H1 (cell line): ENCODE measurements around the gene PPP1R7. TPM values are rescaled to one million over a fixed set of nuclear protein-coding genes. Genes with fewer than 3 reads are reported as not detected.

ENCODE experiments used
- CTCF ChIA-PET: fragments of 300-600 bp; sonication (Branson Sonifier 250); formaldehyde crosslinking; loops from one replicate; lab custom pipeline; 2021; ENCODE audit not compliant: partially characterized antibody; lab: Charles Lee
- POLR2A ChIA-PET: fragments of 300-600 bp; sonication (Branson Sonifier 250); formaldehyde crosslinking; loops from one replicate; lab custom pipeline; 2021; ENCODE audit warnings: inconsistent platforms; ENCODE audit not compliant: partially characterized antibody; lab: Charles Lee
- DNase-seq, 2 experiments: peaks; one replicate each; pipeline versions ENCODE4 v3.0.0 to v3.0.0-alpha.2; 2010 to 2022; ENCODE audit warnings: low spot score in 2 of 2, low read depth in 1 of 2, mixed read lengths in 1 of 2
- FAIRE-seq: peaks from 2 replicates; lab custom pipeline; 2011; peaks lifted over from hg19 to GRCh38; lab: Jason Lieb, UNC
- H2AFZ ChIP-seq: 2 replicates; pipeline ENCODE4 v1.8.1; 2012; ENCODE audit warnings: low read length, inconsistent platforms
- H2AK5ac ChIP-seq: 2 replicates; pipeline ENCODE4 v1.6.1; 2013; ENCODE audit warnings: low read depth, low read length
- H2BK120ac ChIP-seq: replicated peaks from 2 replicates; pipeline ENCODE3; 2013; ENCODE audit warnings: low read depth, low read length, inconsistent platforms
- H2BK12ac ChIP-seq: 2 replicates; pipeline ENCODE4 v1.6.1; 2013; ENCODE audit warnings: low read depth, low read length
- H2BK15ac ChIP-seq: 2 replicates; pipeline ENCODE4 v1.6.1; 2013; ENCODE audit warnings: low read length
- H2BK20ac ChIP-seq: 2 replicates; pipeline ENCODE4 v1.6.1; 2013; ENCODE audit warnings: low read length
- H2BK5ac ChIP-seq: 2 replicates; pipeline ENCODE4 v1.6.1; 2013; ENCODE audit warnings: low read depth, low read length
- H3K14ac ChIP-seq: 2 replicates; pipeline ENCODE4 v1.6.1; 2013; ENCODE audit warnings: inconsistent platforms; ENCODE audit not compliant: insufficient read length
- H3K18ac ChIP-seq: 2 replicates; pipeline ENCODE4 v1.6.1; 2013; ENCODE audit warnings: low read length; ENCODE audit errors: extremely low read depth
- H3K23ac ChIP-seq: 2 replicates; pipeline ENCODE4 v1.6.1; 2013; ENCODE audit warnings: inconsistent platforms; ENCODE audit not compliant: insufficient read length
- H3K23me2 ChIP-seq: 2 replicates; pipeline ENCODE4 v1.6.1; 2013; ENCODE audit warnings: low read depth, low read length
- H3K27ac ChIP-seq: 2 replicates; pipeline ENCODE4 v1.6.1; 2011; ENCODE audit warnings: low read depth, low read length, inconsistent platforms
- H3K27me3 ChIP-seq, 4 experiments: replicated peaks in 1 of 4; 1 replicate in 1 of 4; 2 replicates in 3 of 4; pipeline versions ENCODE4 v1.6.1 to v1.8.1; 2011 to 2013; ENCODE audit warnings: low read length in 3 of 4, mild to moderate bottlenecking in 3 of 4, inconsistent platforms in 2 of 4, mixed read lengths in 2 of 4, moderate library complexity in 1 of 4; ENCODE audit not compliant: control insufficient read depth in 3 of 4, insufficient read depth in 3 of 4; ENCODE audit errors: extremely low read depth in 1 of 4
- H3K36me3 ChIP-seq, 4 experiments: 2 replicates each; pipeline versions ENCODE4 v1.6.1 to v1.8.1; 2011 to 2013; ENCODE audit warnings: mild to moderate bottlenecking in 4 of 4, low read length in 3 of 4, moderate library complexity in 2 of 4, control low read depth in 1 of 4, inconsistent platforms in 1 of 4; ENCODE audit not compliant: insufficient read depth in 4 of 4, control insufficient read depth in 2 of 4
- H3K4ac ChIP-seq: replicated peaks from 2 replicates; pipeline ENCODE3; 2013; ENCODE audit warnings: low read length, low read depth, mixed read lengths, inconsistent platforms; ENCODE audit not compliant: insufficient read length
- H3K4me1 ChIP-seq, 4 experiments: replicated peaks in 1 of 4; 1 replicate in 1 of 4; 2 replicates in 3 of 4; pipeline versions ENCODE4 v1.6.1 to v1.8.1; 2011 to 2013; ENCODE audit warnings: low read length in 3 of 4, inconsistent platforms in 2 of 4, mixed read lengths in 1 of 4; ENCODE audit not compliant: insufficient read depth in 4 of 4, control insufficient read depth in 3 of 4
- H3K4me2 ChIP-seq, 2 experiments: 2 replicates each; pipeline versions ENCODE4 v1.6.1 to v1.8.1; 2011 to 2013; ENCODE audit warnings: low read depth in 2 of 2, low read length in 2 of 2, control low read depth in 1 of 2, inconsistent platforms in 1 of 2, mild to moderate bottlenecking in 1 of 2; ENCODE audit not compliant: insufficient read depth in 1 of 2
- H3K4me3 ChIP-seq, 4 experiments: fragments of 200-600, 300-600 bp in 1 of 4; sonication (generic), shearing (Covaris generic), sonication (Bioruptor Twin) in 1 of 4; 2 replicates each; pipeline versions ENCODE4 v1.5.1 to v1.8.1; 2011 to 2016; ENCODE audit warnings: low read length in 4 of 4, low read depth in 3 of 4, control low read depth in 2 of 4, inconsistent platforms in 2 of 4, mild to moderate bottlenecking in 2 of 4, mixed read lengths in 1 of 4, moderate library complexity in 1 of 4; ENCODE audit not compliant: insufficient read depth in 2 of 4; ENCODE audit errors: extremely low read depth in 1 of 4
- H3K56ac ChIP-seq: replicated peaks from 2 replicates; pipeline ENCODE3; 2013; ENCODE audit warnings: low read depth, mild to moderate bottlenecking, mixed read lengths, low read length, inconsistent platforms; ENCODE audit not compliant: insufficient read length
- H3K79me1 ChIP-seq: 2 replicates; pipeline ENCODE4 v1.6.1; 2013; ENCODE audit warnings: low read depth, low read length, control low read depth
- H3K79me2 ChIP-seq, 2 experiments: 2 replicates each; pipeline versions ENCODE4 v1.6.1 to v1.8.1; 2012 to 2013; ENCODE audit warnings: low read length in 2 of 2, mild to moderate bottlenecking in 2 of 2, inconsistent platforms in 1 of 2; ENCODE audit not compliant: insufficient read depth in 2 of 2, control insufficient read depth in 1 of 2
- H3K9ac ChIP-seq, 4 experiments: replicated peaks in 1 of 4; 1 replicate in 1 of 4; 2 replicates in 3 of 4; pipeline versions ENCODE4 v1.6.1 to v1.8.1; 2011 to 2013; ENCODE audit warnings: low read depth in 3 of 4, low read length in 3 of 4, control low read depth in 2 of 4, mild to moderate bottlenecking in 2 of 4, moderate library complexity in 2 of 4, inconsistent platforms in 1 of 4; ENCODE audit errors: extremely low read depth in 1 of 4
- H3K9me3 ChIP-seq, 2 experiments: 2 replicates each; pipeline versions ENCODE4 v1.6.1 to v1.8.1; 2012 to 2013; ENCODE audit warnings: mild to moderate bottlenecking in 2 of 2, moderate library complexity in 2 of 2, control low read depth in 1 of 2, inconsistent platforms in 1 of 2, low read depth in 1 of 2, low read length in 1 of 2, mixed read lengths in 1 of 2; ENCODE audit not compliant: insufficient read depth in 2 of 2
- H4K20me1 ChIP-seq, 2 experiments: replicated peaks in 1 of 2; 2 replicates each; pipeline versions ENCODE3 to v1.8.1; 2011 to 2013; ENCODE audit warnings: inconsistent platforms in 2 of 2, low read length in 2 of 2, mild to moderate bottlenecking in 1 of 2; ENCODE audit not compliant: insufficient read depth in 2 of 2, control insufficient read depth in 1 of 2
- H4K5ac ChIP-seq: 2 replicates; pipeline ENCODE4 v1.6.1; 2013; ENCODE audit warnings: low read length, low read depth, mixed read lengths, inconsistent platforms; ENCODE audit not compliant: insufficient read length
- H4K8ac ChIP-seq: 2 replicates; pipeline ENCODE4 v1.8.0; 2013; ENCODE audit warnings: mild to moderate bottlenecking, moderate library complexity, low read length, inconsistent platforms; ENCODE audit not compliant: insufficient read depth; ENCODE audit errors: extremely low read depth
- H4K91ac ChIP-seq: replicated peaks from 2 replicates; pipeline ENCODE3; 2013; ENCODE audit warnings: low read length, mixed read lengths, inconsistent platforms; ENCODE audit not compliant: insufficient read length
- ATF2 ChIP-seq: IDR thresholded peaks from 2 replicates; pipeline ENCODE4 v1.6.1; 2012; ENCODE audit warnings: low read length, inconsistent platforms
- CBX8 ChIP-seq: fragments of 300-800, 300-1000 bp; sonication (generic); IDR thresholded peaks from 2 replicates; pipeline ENCODE4 v1.7.1; 2016; ENCODE audit warnings: low read depth, low read length, borderline replicate concordance
- E2F6 ChIP-seq: IDR thresholded peaks from 2 replicates; pipeline ENCODE4 v1.6.1; 2012; ENCODE audit warnings: inconsistent platforms
- EGR1 ChIP-seq: IDR thresholded peaks from 2 replicates; pipeline ENCODE4 v1.6.1; 2011; ENCODE audit warnings: low read depth, low read length, borderline replicate concordance
- RBBP5 ChIP-seq: IDR thresholded peaks from 2 replicates; pipeline ENCODE4 v1.7.1; 2012; ENCODE audit warnings: low read depth, mild to moderate bottlenecking, inconsistent platforms, low read length, moderate library complexity, borderline replicate concordance
- SRF ChIP-seq: IDR thresholded peaks from 2 replicates; pipeline ENCODE4 v1.6.1; 2011; ENCODE audit warnings: mild to moderate bottlenecking, low read depth, low read length, moderate library complexity
- SUZ12 ChIP-seq: fragments of 200-600 bp; sonication (generic); IDR thresholded peaks from 2 replicates; pipeline ENCODE4 v1.6.1; 2012; ENCODE audit warnings: mild to moderate bottlenecking, inconsistent platforms, low read length, moderate library complexity, mixed read lengths
- TEAD4 ChIP-seq: IDR thresholded peaks from 2 replicates; pipeline ENCODE4 v1.6.1; 2012; ENCODE audit warnings: low read depth, low read length, inconsistent platforms, mixed read lengths
- WGBS, 2 experiments: shearing (Covaris generic) in 1 of 2; methylation state at CpG; one replicate each; pipeline versions ENCODE4 v1.1.6 to v1.1.7; 2013 to 2015; ENCODE audit warnings: low lambda C conversion rate in 2 of 2, mixed read lengths in 2 of 2, inconsistent platforms in 1 of 2, low coverage in 1 of 2, missing lambda C conversion rate in 1 of 2; ENCODE audit not compliant: insufficient replicate concordance in 2 of 2, insufficient coverage in 1 of 2, insufficient read length in 1 of 2; ENCODE audit errors: extremely low coverage in 1 of 2, missing lambda C conversion rate in 1 of 2; 5-methylcytosine and 5-hydroxymethylcytosine counted together
- polyA plus RNA-seq, 7 experiments: library from polyadenylated mRNA; depleted of rRNA in 3 of 7; stranded (reverse) in 5 of 7; unstranded in 2 of 7; fragments of >200 nt in 5 of 7; fragments of 200-250 nt in 2 of 7; gene quantifications; 1 replicate in 5 of 7; 2 replicates in 1 of 7; 4 replicates in 1 of 7; pipeline versions ENCODE4 v1.2.1 to v1.2.3, GENCODE V29; 2011 to 2013; ENCODE audit warnings: missing spikeins in 2 of 7, mixed read lengths in 2 of 7
- total RNA-seq: library from RNA; stranded (reverse); fragmentation: NEBNext Ultra II Directional; extraction: Animal tissue kit (Norgen Biotek cat#: 25700); gene quantifications from 2 replicates; pipeline ENCODE4 v1.2.1, GENCODE V29; 2021

PPP1R7 gene
- total and polyA plus RNA-seq, 2 of the 8 experiments (the other 6 are each of a cell fraction or from before 2014, with no cell fraction given) = 22.2 to 64.0 TPM

DNA sequence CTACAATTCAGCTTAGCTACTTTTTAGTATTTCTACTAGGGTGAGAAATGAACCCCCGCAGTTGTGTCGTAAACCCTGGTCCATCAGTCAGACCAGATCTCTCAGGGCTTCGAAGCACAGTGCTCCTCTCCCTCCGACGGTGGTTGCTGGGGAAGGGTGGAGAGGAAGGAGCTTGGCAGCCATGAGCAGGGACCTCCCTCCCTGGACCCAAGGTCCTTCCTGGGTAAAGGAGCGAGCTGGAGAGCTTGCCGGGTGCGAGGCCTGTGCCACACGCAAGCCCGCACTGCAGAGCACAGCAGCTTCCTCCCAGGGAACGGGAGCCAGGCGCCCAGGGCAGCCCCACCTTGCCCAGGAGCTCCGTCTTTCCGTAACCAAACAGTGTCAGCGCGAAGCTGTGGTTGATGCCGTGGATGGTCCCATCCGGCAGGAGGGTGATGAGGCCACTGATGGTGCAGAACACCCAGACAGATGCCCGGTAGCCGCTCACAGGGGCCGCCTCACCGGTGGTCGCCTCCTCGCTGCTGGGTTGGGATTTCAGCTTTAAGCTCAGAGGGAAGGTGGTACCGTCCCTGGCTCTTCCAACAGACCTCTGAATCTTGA is 13.5 kb upstream of the PPP1R7 start:
- POLR2A ChIA-PET = interaction anchor here (1.3 kb wide), 1 partner anchor 13 kb away, joined by 4 read pairs; the partner anchor contains the start of gene PASK
- H3K18ac ChIP-seq = no peak overlapping the region
- no peak overlapping the region for H2BK12ac ChIP-seq
- FAIRE-seq (no peak), DNase-seq (no peak)
- H4K8ac ChIP-seq = no peak overlapping the region
- H3K23me2 ChIP-seq = no peaks in the 10 kb centered on the region
- H4K5ac ChIP-seq = no peak overlapping the region
- H3K23ac ChIP-seq = no peak overlapping the region
- H2BK120ac ChIP-seq = no peak overlapping the region
- no peak overlapping the region for H2AFZ ChIP-seq
- no peak overlapping the region for H3K4me3 ChIP-seq
- CTCF ChIA-PET = interaction anchor here (0.7 to 1.2 kb wide), 3 partner anchors 12 to 285 kb away, joined by 3 read pairs; no protein-coding TSS in a partner anchor
- peaks cover 6 to 37% (median 20%) of the 10 kb centered on the region in 4 experiments; a peak in 7 of 8 replicates for H3K36me3 ChIP-seq
- no peaks in the 10 kb centered on the region for H3K79me2 ChIP-seq
- H2BK20ac ChIP-seq = no peak overlapping the region
- no peak overlapping the region for H3K27ac ChIP-seq
- peaks cover 0 to 12% of the 10 kb centered on the region in 2 experiments for H4K20me1 ChIP-seq
- no peak overlapping the region for H4K91ac ChIP-seq
- WGBS, 2 experiments = 93% methylated on average over 25 of the region's 25 CpGs; no CpG with 5 or more reads in 1 of the 2 experiments
- H3K4me2 ChIP-seq = no peak overlapping the region
- H3K4ac ChIP-seq = no peak overlapping the region
- no peaks in the 10 kb centered on the region for H3K4me1 ChIP-seq
- no peak overlapping the region for H2BK5ac ChIP-seq
- no peak overlapping the region for H3K56ac ChIP-seq
- no peak overlapping the region for H2BK15ac ChIP-seq
- H3K14ac ChIP-seq = no peak overlapping the region
- no peak overlapping the region for H2AK5ac ChIP-seq
- H3K79me1 ChIP-seq = no peaks in the 10 kb centered on the region; the same call in 1 of the 2 replicates
- no peak overlapping the region for H3K9ac ChIP-seq
- no peaks in the 10 kb centered on the region for H3K27me3 ChIP-seq
- no peaks in the 10 kb centered on the region for H3K9me3 ChIP-seq
- TF ChIP-seq E2F6 (no peak), SRF (no peak), TEAD4 (no peak), ATF2 (no peak), SUZ12 (no peak), CBX8 (no peak), EGR1 (no peak), RBBP5 (no peak)
